HG02970 (cell line): ENCODE data around the gene SUPT3H.
"Not testable (repeated sequence)": the region's sequence is repeated elsewhere in the genome, so short reads cannot be mapped to it uniquely, and the experiment has no call there.

Experiments used
- ATAC-seq: cut with Tn5 transposase; IDR thresholded peaks from one replicate; pipeline ENCODE4 v1.9.1; 2021; ENCODE audit warnings: mild to moderate bottlenecking, moderate library complexity, moderate number of reproducible peaks; ENCODE audit not compliant: unreplicated experiment, low FRiP score

SUPT3H gene

GRCh38 chr6:45327956-45328522, 49.7 kb downstream of the SUPT3H start, which contains the start of gene RUNX2:
Gene RUNX2 (plus strand): TSS chr6:45328330. CDS start chr6:45328727, 397 bp downstream.
- ATAC-seq = no peak

GRCh38 chr6:45326698-45327417, 50.9 kb downstream of the SUPT3H start:
- no peak for ATAC-seq

- ATAC-seq = no peak
Measured at GRCh38 chr6:45323656-45324224, 54.0 kb downstream of the SUPT3H start.

- no peak for ATAC-seq
Measured at GRCh38 chr6:45320349-45320748, 57.4 kb downstream of the SUPT3H start.

GRCh38 chr6:45314146-45314545, 63.6 kb downstream of the SUPT3H start:
- ATAC-seq = no peak

- no peak for ATAC-seq
Measured at GRCh38 chr6:45310118-45310788, 67.5 kb downstream of the SUPT3H start.

- ATAC-seq = no peak
Measured at GRCh38 chr6:45305546-45305945, 72.2 kb downstream of the SUPT3H start.

GRCh38 chr6:45302832-45303231, 74.9 kb downstream of the SUPT3H start:
- ATAC-seq = no peak

- no peak for ATAC-seq
Measured at GRCh38 chr6:45301348-45302142, 76.2 kb downstream of the SUPT3H start.

- ATAC-seq = no peak
Measured at GRCh38 chr6:45300736-45301135, 77.0 kb downstream of the SUPT3H start.

- no peak for ATAC-seq
Measured at GRCh38 chr6:45299096-45299581, 78.6 kb downstream of the SUPT3H start.

- no peak for ATAC-seq
Measured at GRCh38 chr6:45297320-45297719, 80.4 kb downstream of the SUPT3H start.

- not testable (repeated sequence) for ATAC-seq
Measured at GRCh38 chr6:45294065-45294701, 83.6 kb downstream of the SUPT3H start.

- ATAC-seq = no peak
Measured at GRCh38 chr6:45293306-45293705, 84.4 kb downstream of the SUPT3H start.

GRCh38 chr6:45289751-45290514, 87.8 kb downstream of the SUPT3H start:
- no peak for ATAC-seq

- ATAC-seq = not testable (repeated sequence)
Measured at GRCh38 chr6:45286707-45287106, 91.0 kb downstream of the SUPT3H start.

- ATAC-seq = no peak
Measured at GRCh38 chr6:45278367-45278766, 99.4 kb downstream of the SUPT3H start.

GRCh38 chr6:45277741-45278140, 100.0 kb downstream of the SUPT3H start:
- ATAC-seq = not testable (repeated sequence)

GRCh38 chr6:45275358-45275757, 102.4 kb downstream of the SUPT3H start:
- ATAC-seq = no peak
